ENCODE data around the gene ABLIM1.

- TF ChIP-seq CTCF (IDR thresholded peaks at IDR 0.05) (no peak), POLR2AphosphoS5 (IDR thresholded peaks at IDR 0.05) (no peak), POLR2A (IDR thresholded peaks at IDR 0.05) (no peak), EP300 (IDR thresholded peaks at IDR 0.05) (no peak)
These were observed 253.1 kb downstream of the ABLIM1 start for GRCh38 chr10:114405011-114405350.
